ENCODE data around the gene DHCR7.

The DHCR7 gene

GRCh38 chr11:71395774-71396173 lies 52.4 kb downstream of the DHCR7 start:
- no peak for DNase-seq (ENCODE audit: low read depth, low spot score)
- no peak overlapping the region for H3K4me3 ChIP-seq (ENCODE audit: low read length)

GRCh38 chr11:71395263-71395560 lies 53.0 kb downstream of the DHCR7 start:
- no peak for DNase-seq (ENCODE audit: low read depth, low spot score)
- no peak overlapping the region for H3K4me3 ChIP-seq (ENCODE audit: low read length)

DNA sequence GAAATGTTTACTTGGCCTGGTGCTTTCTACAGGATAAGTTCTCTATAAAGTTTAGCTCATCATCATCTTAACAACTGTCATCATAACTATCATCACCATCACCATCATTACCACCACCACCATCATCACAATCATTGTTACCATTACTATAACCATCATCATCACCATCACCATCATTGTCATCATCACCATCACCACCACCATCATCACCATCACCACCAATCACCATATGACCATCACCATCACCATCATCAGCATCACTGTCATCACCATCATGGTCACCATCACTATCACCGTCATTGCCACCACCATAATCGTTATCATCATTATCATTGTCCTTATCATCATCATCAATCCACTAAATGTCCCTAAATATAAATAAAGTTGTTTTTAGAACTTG lies 54.9 kb downstream of the DHCR7 start:
- no peak for DNase-seq (ENCODE audit: low read depth, low spot score)
- H3K4me3 ChIP-seq (ENCODE audit: low read length) = no peak overlapping the region

DNA sequence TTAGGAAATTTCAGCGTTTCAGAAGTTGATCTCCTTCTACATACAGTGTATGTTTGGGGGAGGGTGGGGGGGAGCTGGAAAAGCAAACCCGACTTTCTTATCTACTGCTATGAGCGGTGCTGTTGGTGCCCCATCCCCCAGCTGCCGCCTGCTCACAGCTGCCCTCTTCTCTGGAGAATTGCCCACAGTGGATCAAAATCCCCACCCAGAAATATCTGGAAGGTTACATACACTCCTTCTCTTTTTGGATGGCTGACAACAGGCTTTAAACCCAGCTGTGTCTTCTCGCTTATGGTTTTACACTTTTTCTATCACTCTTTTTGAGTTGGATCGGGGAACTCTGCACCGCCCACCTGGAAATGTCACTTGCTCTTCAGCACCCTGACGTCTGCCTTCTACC lies 56.4 kb downstream of the DHCR7 start:
- no peak for DNase-seq (ENCODE audit: low read depth, low spot score)
- H3K4me3 ChIP-seq (ENCODE audit: low read length) = no peak overlapping the region

GRCh38 chr11:71391352-71391751 lies 56.8 kb downstream of the DHCR7 start:
- no peak overlapping the region for H3K4me3 ChIP-seq (ENCODE audit: low read length)
- DNase-seq (ENCODE audit: low read depth, low spot score) = no peak

- no peak for DNase-seq (ENCODE audit: low read depth, low spot score)
- H3K4me3 ChIP-seq (ENCODE audit: low read length) = no peak overlapping the region
These were observed 59.5 kb downstream of the DHCR7 start for GRCh38 chr11:71388637-71389235.

GRCh38 chr11:71387784-71388636 lies 60.2 kb downstream of the DHCR7 start:
- H3K4me3 ChIP-seq (ENCODE audit: low read length) = no peak overlapping the region
- DNase-seq (ENCODE audit: low read depth, low spot score) = no peak

DNA sequence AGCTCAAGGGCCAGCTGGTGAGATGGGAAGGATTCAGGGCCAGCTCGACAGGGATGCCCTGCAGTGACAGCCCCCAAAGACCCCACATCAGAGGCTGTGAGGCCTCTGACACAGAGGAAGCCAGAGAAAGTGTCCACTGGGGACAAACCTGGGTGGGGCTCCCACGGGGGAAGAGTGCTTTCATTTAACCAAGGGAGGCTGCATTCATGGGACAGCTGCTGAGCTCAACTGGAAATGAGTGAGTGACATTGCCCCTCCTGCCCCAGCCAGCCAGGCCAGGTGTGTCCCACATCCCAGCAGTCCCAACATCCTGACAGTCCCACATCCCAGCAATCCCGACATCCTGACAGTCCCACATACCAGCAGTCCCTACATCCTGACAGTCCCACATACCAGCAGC lies 61.0 kb downstream of the DHCR7 start:
- no peak for DNase-seq (ENCODE audit: low read depth, low spot score)
- no peak overlapping the region for H3K4me3 ChIP-seq (ENCODE audit: low read length)

- H3K4me3 ChIP-seq (ENCODE audit: low read length) = no peak overlapping the region
- DNase-seq (ENCODE audit: low read depth, low spot score) = no peak
These were observed 62.0 kb downstream of the DHCR7 start for GRCh38 chr11:71386202-71386601.

- no peak for DNase-seq (ENCODE audit: low read depth, low spot score)
- H3K4me3 ChIP-seq (ENCODE audit: low read length) = no peak overlapping the region
These were observed 63.1 kb downstream of the DHCR7 start for GRCh38 chr11:71385091-71385490.

DNA sequence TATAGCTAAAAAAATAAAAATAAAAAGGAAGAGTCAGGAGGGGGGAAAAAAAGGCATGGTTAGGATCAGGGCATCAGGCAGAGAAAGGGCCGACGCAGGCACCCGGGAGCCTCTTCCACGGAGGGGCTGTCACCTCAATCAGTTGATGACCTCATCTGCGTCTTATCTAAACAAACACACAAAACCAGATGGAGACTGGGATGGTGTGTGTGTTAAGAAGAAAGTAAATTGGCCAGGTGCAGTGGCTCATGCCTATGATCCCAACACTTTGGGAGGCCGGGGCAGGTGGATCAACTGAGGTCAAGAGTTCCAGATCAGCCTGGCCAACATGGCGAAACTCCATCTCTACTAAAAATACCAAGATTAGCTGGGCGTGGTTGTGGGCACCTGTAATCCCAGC lies 63.6 kb downstream of the DHCR7 start:
- DNase-seq (ENCODE audit: low read depth, low spot score) = no peak
- H3K4me3 ChIP-seq (ENCODE audit: low read length) = no peak overlapping the region
